ENCODE measurements around the gene ZSCAN18. TPM values are rescaled to one million over a fixed set of nuclear protein-coding genes. Genes with fewer than 3 reads are reported as not detected.

ZSCAN18 gene
- total RNA-seq, 1 experiment from 2014 or later: 0.12 TPM

DNA sequence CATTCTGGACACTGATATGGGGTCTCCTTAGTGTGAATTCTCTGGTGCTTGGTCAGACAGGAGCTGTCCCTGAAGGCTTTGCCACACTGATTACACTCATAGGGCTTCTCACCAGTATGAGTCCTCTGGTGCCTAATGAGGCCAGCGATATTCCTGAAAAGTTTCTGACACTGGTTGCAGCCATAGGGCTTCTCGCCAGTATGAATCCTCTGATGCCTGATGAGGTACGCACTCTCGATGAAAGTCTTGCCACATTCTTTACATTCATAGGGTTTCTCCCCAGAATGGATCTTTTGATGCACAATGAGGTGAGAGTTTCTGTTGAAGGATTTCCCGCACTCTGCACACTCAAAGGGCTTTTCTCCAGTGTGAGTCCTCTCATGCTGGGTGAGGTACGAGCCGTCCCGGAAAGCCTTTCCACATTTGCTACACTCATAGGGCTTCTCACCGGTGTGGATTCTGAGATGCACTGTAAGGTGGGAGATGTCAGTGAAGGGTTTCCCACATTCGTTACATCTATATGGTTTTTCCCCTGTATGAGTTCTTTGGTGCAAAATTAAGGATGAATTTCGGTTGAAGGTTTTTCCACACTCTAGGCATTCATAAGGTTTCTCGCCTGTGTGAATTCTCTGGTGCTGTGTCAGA is 30.1 kb upstream of the ZSCAN18 start:
- H3K9ac ChIP-seq (ENCODE audit: low read length): no peak overlapping the region
- peak; percentile 97 for TF ChIP-seq ZNF274 (IDR thresholded peaks at IDR 0.05; ENCODE audit: low read depth, low read length)
- no peak for TF ChIP-seq ZBTB33 (IDR thresholded peaks at IDR 0.05; ENCODE audit: extremely low read depth, insufficient replicate concordance, low read length)
- ChIA-PET POLR2A (no interaction called here), CTCF (no interaction called here), RAD21 (ENCODE audit: low non-redundant PET in 1 of 2, low total read pairs in 2 of 2, uncharacterized antibody in 2 of 2, unreplicated experiment in 2 of 2) (no interaction called here)
- H2AFZ ChIP-seq (ENCODE audit: low read depth, low read length, poor library complexity, severe bottlenecking): no peak overlapping the region
- H3K27me3 ChIP-seq (ENCODE audit: insufficient read depth, low read length): no peaks in the 10 kb centered on the region
- intact Hi-C loops (cut with micrococcal nuclease): no loop called here
- DNase-seq (ENCODE audit: low read depth, low spot score) (no peak), ATAC-seq (no peak)
- no TSS peak for BruUV-seq (replicated peaks)
- H3K4me2 ChIP-seq (ENCODE audit: low read length): no peak overlapping the region
- H3K4me3 ChIP-seq (replicated peaks in 1 of 2; ENCODE audit: low read depth in 1 of 2, low read length in 2 of 2): no peak overlapping the region
- peaks cover 36 to 40% of the 10 kb centered on the region in 2 experiments; a peak in 3 of 4 replicates for H3K9me3 ChIP-seq (ENCODE audit: control insufficient read depth in 1 of 2, insufficient read depth in 1 of 2, low read depth in 1 of 2, low read length in 2 of 2)
- H3K9me2 ChIP-seq (ENCODE audit: insufficient read depth): no peaks in the 10 kb centered on the region
- no peaks in the 10 kb centered on the region for H3K79me2 ChIP-seq (ENCODE audit: insufficient read depth, low read length)
- H3K36me3 ChIP-seq (ENCODE audit: control insufficient read depth in 1 of 2, insufficient read depth in 2 of 2, low read length in 2 of 2): no peaks in the 10 kb centered on the region
- H3K27ac ChIP-seq (ENCODE audit: low read depth, low read length): no peak overlapping the region
- no peaks in the 10 kb centered on the region for H4K20me1 ChIP-seq (ENCODE audit: insufficient read depth)
- H3K4me1 ChIP-seq (ENCODE audit: control insufficient read depth in 1 of 2, insufficient read depth in 2 of 2, low read length in 2 of 2): no peaks in the 10 kb centered on the region

DNA sequence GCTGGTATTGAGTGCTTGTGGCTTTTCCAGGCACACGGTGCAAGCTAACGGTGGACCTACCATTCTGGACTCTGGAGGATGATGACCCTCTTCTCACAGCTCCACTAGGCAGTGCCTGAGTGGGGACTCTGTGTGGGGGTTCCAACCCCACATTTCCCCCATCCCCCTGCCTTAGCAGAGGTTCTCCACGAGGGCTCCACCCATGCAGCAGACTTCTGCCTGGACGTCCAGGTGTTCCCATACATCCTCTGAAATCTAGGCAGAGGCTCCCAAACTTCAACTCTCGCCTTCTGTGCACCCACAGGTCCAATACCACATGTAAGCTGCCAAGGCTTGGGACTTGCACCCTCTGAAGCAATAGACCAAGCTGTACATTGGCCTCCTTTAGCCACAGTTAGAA is 25.3 kb upstream of the ZSCAN18 start:
- H4K20me1 ChIP-seq (ENCODE audit: insufficient read depth): no peaks in the 10 kb centered on the region
- no peaks in the 10 kb centered on the region for H3K9me2 ChIP-seq (ENCODE audit: insufficient read depth)
- DNase-seq (ENCODE audit: low read depth, low spot score) (no peak), ATAC-seq (no peak)
- H3K9me3 ChIP-seq (ENCODE audit: control insufficient read depth in 1 of 2, insufficient read depth in 1 of 2, low read depth in 1 of 2, low read length in 2 of 2): peaks cover 30 to 47% of the 10 kb centered on the region in 2 experiments; a peak in 3 of 4 replicates
- H2AFZ ChIP-seq (ENCODE audit: low read depth, low read length, poor library complexity, severe bottlenecking): no peak overlapping the region
- no peaks in the 10 kb centered on the region for H3K36me3 ChIP-seq (ENCODE audit: control insufficient read depth in 1 of 2, insufficient read depth in 2 of 2, low read length in 2 of 2)
- H3K4me1 ChIP-seq (ENCODE audit: control insufficient read depth in 1 of 2, insufficient read depth in 2 of 2, low read length in 2 of 2): no peaks in the 10 kb centered on the region
- H3K27ac ChIP-seq (ENCODE audit: low read depth, low read length): no peak overlapping the region
- BruUV-seq (replicated peaks): no TSS peak
- H3K79me2 ChIP-seq (ENCODE audit: insufficient read depth, low read length): no peaks in the 10 kb centered on the region
- no peak overlapping the region for H3K9ac ChIP-seq (ENCODE audit: low read length)
- ChIA-PET CTCF (no interaction called here), POLR2A (no interaction called here), RAD21 (ENCODE audit: low non-redundant PET in 1 of 2, low total read pairs in 2 of 2, uncharacterized antibody in 2 of 2, unreplicated experiment in 2 of 2) (no interaction called here)
- H3K4me3 ChIP-seq (replicated peaks in 1 of 2; ENCODE audit: low read depth in 1 of 2, low read length in 2 of 2): no peak overlapping the region
- H3K4me2 ChIP-seq (ENCODE audit: low read length): no peak overlapping the region
- no peaks in the 10 kb centered on the region for H3K27me3 ChIP-seq (ENCODE audit: insufficient read depth, low read length)
- intact Hi-C loops (cut with micrococcal nuclease): no loop called here
- no peak for TF ChIP-seq ZNF274 (IDR thresholded peaks at IDR 0.05; ENCODE audit: low read depth, low read length)
- no peak for TF ChIP-seq CBX3 (IDR thresholded peaks at IDR 0.05; ENCODE audit: low read depth)
- TF ChIP-seq CTCF (IDR thresholded peaks at IDR 0.05 in 2 of 3, conservative IDR thresholded peaks at IDR 0.05 in 1 of 3; ENCODE audit: borderline replicate concordance in 1 of 3, insufficient read depth in 1 of 3, low read depth in 2 of 3, low read length in 2 of 3): no peak
- TF ChIP-seq SRF (IDR thresholded peaks at IDR 0.05; ENCODE audit: low read depth): no peak
- no peak for TF ChIP-seq YY1 (IDR thresholded peaks at IDR 0.05; ENCODE audit: extremely low read depth, insufficient replicate concordance, low read depth, low read length)
- TF ChIP-seq, protein P1, sequence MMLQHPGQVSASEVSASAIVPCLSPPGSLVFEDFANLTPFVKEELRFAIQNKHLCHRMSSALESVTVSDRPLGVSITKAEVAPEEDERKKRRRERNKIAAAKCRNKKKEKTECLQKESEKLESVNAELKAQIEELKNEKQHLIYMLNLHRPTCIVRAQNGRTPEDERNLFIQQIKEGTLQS (IDR thresholded peaks at IDR 0.05): no peak
- TF ChIP-seq ELF1 (IDR thresholded peaks at IDR 0.05; ENCODE audit: borderline replicate concordance, low read depth): no peak
- TF ChIP-seq, protein P2, sequence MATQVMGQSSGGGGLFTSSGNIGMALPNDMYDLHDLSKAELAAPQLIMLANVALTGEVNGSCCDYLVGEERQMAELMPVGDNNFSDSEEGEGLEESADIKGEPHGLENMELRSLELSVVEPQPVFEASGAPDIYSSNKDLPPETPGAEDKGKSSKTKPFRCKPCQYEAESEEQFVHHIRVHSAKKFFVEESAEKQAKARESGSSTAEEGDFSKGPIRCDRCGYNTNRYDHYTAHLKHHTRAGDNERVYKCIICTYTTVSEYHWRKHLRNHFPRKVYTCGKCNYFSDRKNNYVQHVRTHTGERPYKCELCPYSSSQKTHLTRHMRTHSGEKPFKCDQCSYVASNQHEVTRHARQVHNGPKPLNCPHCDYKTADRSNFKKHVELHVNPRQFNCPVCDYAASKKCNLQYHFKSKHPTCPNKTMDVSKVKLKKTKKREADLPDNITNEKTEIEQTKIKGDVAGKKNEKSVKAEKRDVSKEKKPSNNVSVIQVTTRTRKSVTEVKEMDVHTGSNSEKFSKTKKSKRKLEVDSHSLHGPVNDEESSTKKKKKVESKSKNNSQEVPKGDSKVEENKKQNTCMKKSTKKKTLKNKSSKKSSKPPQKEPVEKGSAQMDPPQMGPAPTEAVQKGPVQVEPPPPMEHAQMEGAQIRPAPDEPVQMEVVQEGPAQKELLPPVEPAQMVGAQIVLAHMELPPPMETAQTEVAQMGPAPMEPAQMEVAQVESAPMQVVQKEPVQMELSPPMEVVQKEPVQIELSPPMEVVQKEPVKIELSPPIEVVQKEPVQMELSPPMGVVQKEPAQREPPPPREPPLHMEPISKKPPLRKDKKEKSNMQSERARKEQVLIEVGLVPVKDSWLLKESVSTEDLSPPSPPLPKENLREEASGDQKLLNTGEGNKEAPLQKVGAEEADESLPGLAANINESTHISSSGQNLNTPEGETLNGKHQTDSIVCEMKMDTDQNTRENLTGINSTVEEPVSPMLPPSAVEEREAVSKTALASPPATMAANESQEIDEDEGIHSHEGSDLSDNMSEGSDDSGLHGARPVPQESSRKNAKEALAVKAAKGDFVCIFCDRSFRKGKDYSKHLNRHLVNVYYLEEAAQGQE (IDR thresholded peaks at IDR 0.05; ENCODE audit: low read depth): no peak
- no peak for TF ChIP-seq SP1 (IDR thresholded peaks at IDR 0.05; ENCODE audit: low read depth)

Measured in HCT116 (cell line).